HG03025 (cell line): ENCODE results near the gene SENP3.

Source experiments
- ATAC-seq: cut with Tn5 transposase; IDR thresholded peaks from one replicate; pipeline ENCODE4 v1.9.1; 2021; ENCODE audit warnings: mild to moderate bottlenecking, moderate library complexity; ENCODE audit not compliant: unreplicated experiment, low FRiP score

SENP3 gene

DNA sequence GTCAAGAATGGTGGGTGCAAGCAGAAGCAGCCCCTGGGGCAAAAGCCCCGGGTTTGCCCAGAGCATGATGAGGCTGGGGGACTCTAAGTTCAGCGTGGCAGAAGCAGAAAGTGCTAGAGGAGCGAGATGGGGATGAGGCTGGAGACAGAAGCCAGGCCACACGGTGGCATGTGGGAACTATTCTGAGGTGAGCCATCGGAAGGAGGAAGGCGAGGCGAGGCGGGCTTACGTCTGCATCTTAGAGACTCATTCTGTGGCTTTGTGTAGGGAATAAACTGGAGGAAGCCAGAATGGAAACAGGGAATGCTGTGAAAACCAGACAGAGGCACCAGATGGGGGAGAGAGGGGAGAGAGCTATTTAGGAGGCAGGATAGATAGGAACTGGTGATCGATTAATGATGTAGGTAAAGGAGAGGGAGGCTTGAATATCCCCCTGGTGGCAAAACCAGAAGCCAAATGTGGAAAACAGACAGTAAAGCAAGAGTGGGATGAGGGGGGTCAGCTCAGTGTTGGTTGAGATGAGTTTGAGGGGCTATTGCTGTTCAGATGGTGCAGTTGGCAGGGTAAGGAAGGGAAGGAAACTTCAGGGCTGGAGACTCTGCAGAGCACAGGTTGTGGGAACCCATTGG lies 6.3 kb upstream of the SENP3 start:
- ATAC-seq: no peak

DNA sequence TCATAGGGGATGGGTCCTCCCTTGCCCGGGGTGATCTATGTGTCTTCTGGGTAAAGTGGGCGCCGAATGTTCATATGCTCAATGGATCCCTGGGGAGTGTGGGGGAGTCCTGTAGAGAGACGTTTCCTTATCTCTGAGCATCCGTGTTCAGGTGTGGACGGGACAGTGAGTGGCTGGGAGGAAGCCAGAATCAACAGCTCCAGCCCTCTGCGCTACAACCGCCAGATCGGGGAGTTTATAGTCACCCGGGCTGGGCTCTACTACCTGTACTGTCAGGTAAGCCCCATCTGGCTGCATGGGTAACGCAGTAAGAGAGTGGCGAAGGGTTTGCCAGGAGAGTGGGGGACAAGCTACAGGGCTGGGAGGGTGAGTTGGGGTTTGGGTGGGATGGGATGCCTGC lies 5.1 kb upstream of the SENP3 start:
- ATAC-seq: no peak

DNA sequence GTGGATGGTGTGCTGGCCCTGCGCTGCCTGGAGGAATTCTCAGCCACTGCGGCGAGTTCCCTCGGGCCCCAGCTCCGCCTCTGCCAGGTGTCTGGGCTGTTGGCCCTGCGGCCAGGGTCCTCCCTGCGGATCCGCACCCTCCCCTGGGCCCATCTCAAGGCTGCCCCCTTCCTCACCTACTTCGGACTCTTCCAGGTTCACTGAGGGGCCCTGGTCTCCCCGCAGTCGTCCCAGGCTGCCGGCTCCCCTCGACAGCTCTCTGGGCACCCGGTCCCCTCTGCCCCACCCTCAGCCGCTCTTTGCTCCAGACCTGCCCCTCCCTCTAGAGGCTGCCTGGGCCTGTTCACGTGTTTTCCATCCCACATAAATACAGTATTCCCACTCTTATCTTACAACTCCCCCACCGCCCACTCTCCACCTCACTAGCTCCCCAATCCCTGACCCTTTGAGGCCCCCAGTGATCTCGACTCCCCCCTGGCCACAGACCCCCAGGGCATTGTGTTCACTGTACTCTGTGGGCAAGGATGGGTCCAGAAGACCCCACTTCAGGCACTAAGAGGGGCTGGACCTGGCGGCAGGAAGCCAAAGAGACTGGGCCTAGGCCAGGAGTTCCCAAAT lies 4.5 kb upstream of the SENP3 start:
- no peak for ATAC-seq

GRCh38 chr17:7557775-7558543 lies 3.8 kb upstream of the SENP3 start:
- no peak for ATAC-seq

- no peak for ATAC-seq
These were observed 3.0 kb upstream of the SENP3 start, which contains the start of gene TNFSF13 for GRCh38 chr17:7558544-7559319. TSS of gene TNFSF13 (plus strand) at chr17:7558750. CDS start at chr17:7559040, 290 bp downstream.

GRCh38 chr17:7559320-7560171 lies 2.2 kb upstream of the SENP3 start:
- ATAC-seq: no peak

GRCh38 chr17:7560172-7561027 lies 1.3 kb upstream of the SENP3 start:
- ATAC-seq: no peak

GRCh38 chr17:7561028-7561575 lies 617 bp upstream of the SENP3 start:
- ATAC-seq: peak; percentile 57

DNA sequence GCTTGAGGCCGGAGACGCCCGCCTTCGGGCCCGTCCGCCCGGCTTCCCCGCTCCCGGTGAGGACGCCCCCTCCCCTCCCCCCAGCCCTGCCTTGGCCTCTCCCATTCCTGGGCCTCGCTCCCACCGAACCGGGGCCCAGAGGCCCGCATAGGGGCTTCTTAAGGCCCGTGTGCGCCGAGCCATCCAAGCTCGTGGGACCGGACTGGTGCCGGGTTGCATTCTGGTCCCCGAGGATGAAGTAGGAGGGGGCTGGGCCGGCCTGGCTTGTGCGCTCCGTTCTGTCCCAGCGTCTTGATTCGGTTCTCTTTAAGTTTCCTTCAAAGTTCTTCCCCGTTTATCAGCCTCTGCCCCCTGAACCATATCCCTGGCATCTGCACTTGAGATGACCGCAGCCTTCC lies 488 bp downstream of the SENP3 start:
- no peak for ATAC-seq

DNA sequence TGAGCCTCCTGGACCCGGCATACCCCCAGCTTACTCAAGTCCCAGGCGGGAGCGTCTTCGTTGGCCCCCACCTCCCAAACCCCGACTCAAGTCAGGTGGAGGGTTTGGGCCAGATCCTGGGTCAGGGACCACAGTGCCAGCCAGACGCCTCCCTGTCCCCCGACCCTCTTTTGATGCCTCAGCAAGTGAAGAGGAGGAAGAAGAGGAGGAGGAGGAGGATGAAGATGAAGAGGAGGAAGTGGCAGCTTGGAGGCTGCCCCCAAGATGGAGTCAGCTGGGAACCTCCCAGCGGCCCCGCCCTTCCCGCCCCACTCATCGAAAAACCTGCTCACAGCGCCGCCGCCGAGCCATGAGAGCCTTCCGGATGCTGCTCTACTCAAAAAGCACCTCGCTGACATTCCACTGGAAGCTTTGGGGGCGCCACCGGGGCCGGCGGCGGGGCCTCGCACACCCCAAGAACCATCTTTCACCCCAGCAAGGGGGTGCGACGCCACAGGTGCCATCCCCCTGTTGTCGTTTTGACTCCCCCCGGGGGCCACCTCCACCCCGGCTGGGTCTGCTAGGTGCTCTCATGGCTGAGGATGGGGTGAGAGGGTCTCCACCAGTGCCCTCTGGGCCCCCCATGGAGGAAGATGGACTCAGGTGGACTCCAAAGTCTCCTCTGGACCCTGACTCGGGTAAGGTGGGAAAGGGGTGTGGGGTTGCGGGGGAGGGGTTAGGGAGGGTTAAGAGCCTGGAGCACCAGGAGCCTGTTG lies 1.6 kb downstream of the SENP3 start:
- no peak for ATAC-seq

GRCh38 chr17:7569571-7569970 lies 7.9 kb downstream of the SENP3 start:
- no peak for ATAC-seq

- no peak for ATAC-seq
These were observed 8.6 kb downstream of the SENP3 start for GRCh38 chr17:7570351-7570750.

DNA sequence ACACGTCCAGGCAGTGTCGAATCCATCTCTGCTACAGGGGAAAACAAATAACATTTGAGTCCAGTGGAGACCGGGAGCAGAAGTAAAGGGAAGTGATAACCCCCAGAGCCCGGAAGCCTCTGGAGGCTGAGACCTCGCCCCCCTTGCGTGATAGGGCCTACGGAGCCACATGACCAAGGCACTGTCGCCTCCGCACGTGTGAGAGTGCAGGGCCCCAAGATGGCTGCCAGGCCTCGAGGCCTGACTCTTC lies 10.5 kb downstream of the SENP3 start:
- ATAC-seq: no peak

DNA sequence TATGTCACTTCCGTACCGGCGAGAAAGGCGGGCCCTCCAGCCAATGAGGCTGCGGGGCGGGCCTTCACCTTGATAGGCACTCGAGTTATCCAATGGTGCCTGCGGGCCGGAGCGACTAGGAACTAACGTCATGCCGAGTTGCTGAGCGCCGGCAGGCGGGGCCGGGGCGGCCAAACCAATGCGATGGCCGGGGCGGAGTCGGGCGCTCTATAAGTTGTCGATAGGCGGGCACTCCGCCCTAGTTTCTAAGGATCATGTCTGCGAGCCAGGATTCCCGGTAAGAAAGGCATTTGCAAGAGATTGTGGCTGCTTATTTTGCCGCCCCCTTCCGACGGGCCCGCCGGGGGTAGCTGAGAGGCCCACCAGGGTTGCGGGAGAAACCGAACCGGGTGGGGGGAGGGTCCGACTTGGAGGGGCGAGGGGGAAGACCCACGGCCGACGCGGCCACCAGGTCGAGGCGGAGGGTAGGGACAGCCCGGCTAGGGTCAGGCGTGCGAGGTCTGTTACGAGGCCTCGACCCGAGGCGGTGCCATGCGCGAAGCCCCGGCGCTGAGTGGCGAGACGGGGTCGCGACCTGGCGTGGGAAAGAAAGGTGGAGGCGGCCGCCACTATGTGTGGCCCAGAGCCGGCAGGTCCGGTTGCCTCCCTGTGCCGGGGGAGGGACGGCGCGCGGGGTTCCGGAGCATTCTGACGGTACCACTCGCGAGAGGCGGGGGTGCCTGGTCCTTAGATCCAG lies 11.0 kb downstream of the SENP3 start:
- peak; percentile 77 for ATAC-seq

GRCh38 chr17:7573324-7574080 lies 11.8 kb downstream of the SENP3 start:
- peak; percentile 9 for ATAC-seq

GRCh38 chr17:7574176-7574953 lies 12.6 kb downstream of the SENP3 start:
- no peak for ATAC-seq
